Uterus (tissue), 2 donors: ENCODE measurements around the gene TAF1B.

ENCODE experiments used
- CTCF ChIP-seq, 4 experiments: fragments of 200-600 bp in 2 of 4; fragments of 450-650 bp in 2 of 4; sonication (generic) in 2 of 4; IDR thresholded peaks; one replicate each; pipeline ENCODE4 v1.5.1; 2016 to 2019; ENCODE audit warnings: antibody characterized with exemption in 4 of 4, mild to moderate bottlenecking in 2 of 4, moderate library complexity in 1 of 4
- POLR2A ChIP-seq, 2 donors: fragments of 450-650 bp; IDR thresholded peaks; one replicate each; pipeline ENCODE4 v1.6.1; 2016; ENCODE audit warnings: antibody characterized with exemption in 2 of 2, mild to moderate bottlenecking in 1 of 2, moderate library complexity in 1 of 2

GRCh38 chr2:9821805-9822445 lies 21.3 kb upstream of the TAF1B start:
- TF ChIP-seq CTCF (IDR thresholded peaks at IDR 0.05) (no peak), POLR2A (IDR thresholded peaks at IDR 0.05) (no peak)
